Hindlimb muscle (tissue), 1 donor: ENCODE results near the gene AGRN. TPM values are rescaled to one million over a fixed set of nuclear protein-coding genes. Genes with fewer than 3 reads are reported as not detected.
"Not testable (repeated sequence)": the region's sequence is repeated elsewhere in the genome, so short reads cannot be mapped to it uniquely, and the experiment has no call there.

Experiments used
- DNase-seq: peaks from one replicate; pipeline ENCODE4 v3.0.0-alpha.2; 2013
- polyA plus RNA-seq: library from polyadenylated mRNA; unstranded; fragments of 120-200 nt; gene quantifications from one replicate; pipeline ENCODE4 v1.2.1, GENCODE V29; 2013; ENCODE audit not compliant: insufficient read length

The AGRN gene
- 51.3 TPM for polyA plus RNA-seq

DNA sequence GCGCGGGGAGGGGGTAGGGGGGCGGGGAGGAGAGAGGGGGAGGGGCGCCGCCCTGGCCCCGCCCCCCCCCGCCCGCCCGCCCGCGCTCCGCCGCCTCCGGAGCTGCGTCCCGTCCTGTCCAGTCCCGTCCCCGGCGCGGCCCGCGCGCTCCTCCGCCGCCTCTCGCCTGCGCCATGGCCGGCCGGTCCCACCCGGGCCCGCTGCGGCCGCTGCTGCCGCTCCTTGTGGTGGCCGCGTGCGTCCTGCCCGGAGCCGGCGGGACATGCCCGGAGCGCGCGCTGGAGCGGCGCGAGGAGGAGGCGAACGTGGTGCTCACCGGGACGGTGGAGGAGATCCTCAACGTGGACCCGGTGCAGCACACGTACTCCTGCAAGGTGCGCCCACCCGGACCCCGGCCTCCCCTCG lies at the start of gene AGRN:
TSS of gene AGRN (plus strand) at position 121 of the 405 bp plus-strand sequence. CDS start at position 174, 53 bp downstream.
- no peak for DNase-seq

DNA sequence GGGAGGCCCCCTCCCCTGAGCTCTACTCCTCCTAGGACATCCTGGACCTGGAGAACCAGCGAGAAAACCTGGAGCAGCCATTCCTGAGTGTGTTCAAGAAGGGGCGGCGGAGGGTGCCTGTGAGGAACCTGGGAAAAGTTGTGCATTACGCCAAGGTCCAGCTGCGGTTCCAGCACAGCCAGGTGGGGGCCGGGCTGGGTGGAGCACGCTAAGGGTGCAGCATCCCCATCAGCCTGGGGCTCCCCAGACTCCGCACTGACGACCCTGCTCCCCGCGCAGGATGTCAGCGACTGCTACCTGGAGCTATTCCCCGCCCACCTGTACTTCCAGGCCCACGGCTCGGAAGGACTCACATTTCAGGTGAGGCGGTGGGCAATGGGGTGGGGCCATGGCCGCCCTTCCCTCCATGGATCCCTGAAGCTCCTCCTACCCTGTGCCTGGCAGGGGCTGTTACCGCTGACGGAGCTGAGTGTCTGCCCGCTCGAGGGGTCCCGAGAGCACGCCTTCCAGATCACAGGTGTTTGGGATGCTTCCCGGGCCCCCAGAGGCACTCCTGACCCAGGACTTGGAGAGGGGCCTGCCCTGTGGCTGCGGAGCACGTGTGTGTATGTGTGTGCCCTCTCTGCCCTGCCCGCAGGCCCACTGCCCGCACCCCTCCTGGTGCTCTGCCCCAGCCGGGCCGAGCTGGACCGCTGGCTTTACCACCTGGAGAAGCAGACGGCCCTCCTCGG lies 49.5 kb upstream of the AGRN start:
- no peak for DNase-seq

DNA sequence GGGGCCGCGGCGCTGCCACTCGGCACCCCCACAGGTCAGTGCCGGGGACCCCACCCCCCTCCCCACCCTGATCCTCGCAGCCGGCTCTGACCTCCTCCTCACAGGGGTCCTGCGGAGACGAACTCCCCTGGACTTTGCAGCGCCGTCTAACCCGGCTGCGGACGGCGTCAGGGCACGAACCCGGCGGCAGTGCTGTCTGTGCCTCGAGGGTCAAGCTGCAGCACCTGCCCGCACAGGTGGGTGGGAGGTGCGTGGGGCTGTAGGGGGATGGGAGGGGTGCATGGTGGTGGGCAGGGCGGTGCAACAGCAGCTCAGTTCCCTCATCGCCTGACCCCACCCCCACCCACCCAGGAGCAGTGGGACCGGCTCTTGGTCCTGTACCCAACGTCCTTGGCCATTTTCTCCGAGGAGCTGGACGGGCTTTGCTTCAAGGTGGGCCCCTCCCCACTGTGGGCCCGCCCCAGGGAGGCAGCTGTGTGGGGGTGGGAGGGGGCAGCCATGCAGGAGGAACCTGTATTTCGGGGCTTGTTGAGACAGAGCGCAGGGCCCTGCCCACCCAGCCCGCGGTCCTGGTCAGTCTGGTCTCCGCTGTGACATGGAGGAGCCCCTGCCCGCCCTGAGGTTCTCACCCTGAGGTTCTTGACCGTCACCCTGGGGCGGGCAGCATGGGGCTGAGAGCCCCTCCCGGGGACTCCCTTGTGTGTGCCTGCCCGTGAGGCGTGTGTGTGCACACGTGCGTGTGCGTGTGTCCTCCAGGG lies 48.8 kb upstream of the AGRN start:
- no peak for DNase-seq

- no peak for DNase-seq
Measured at GRCh38 chr1:971751-972506, 48.0 kb upstream of the AGRN start.

DNA sequence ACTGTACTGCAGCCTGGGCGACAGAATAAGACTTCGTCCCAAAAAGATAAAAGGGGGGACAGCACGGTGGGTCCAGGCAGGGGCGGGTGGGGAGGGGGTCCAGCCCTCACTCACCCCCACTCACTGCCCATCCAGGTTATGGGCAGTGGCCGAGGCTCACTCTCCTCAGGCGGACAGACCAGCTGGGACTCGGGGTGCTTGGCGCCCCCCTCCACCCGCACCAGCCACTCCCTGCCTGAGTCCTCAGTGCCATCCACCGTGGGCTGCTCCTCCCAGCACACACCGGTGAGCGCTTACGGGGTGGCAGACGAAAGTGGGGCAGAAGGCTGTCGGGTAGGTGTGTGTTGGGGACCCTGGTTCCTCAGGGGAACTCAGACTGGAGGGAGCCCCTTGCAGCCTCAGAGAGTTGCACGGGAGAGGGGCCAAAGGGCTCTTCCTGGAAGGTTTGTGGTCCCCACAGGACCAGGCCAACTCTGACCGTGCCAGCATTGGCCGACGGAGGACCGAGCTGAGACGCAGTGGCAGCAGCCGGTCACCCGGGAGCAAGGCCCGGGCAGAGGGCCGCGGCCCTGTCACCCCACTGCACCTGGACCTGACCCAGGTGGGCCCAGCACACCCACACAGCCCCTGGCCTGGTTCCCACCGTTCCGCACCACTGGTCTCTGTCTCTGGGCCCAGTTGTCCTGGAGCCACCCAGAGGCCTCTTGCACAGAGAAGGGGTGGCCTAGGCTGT lies 47.0 kb upstream of the AGRN start:
- no peak for DNase-seq

DNA sequence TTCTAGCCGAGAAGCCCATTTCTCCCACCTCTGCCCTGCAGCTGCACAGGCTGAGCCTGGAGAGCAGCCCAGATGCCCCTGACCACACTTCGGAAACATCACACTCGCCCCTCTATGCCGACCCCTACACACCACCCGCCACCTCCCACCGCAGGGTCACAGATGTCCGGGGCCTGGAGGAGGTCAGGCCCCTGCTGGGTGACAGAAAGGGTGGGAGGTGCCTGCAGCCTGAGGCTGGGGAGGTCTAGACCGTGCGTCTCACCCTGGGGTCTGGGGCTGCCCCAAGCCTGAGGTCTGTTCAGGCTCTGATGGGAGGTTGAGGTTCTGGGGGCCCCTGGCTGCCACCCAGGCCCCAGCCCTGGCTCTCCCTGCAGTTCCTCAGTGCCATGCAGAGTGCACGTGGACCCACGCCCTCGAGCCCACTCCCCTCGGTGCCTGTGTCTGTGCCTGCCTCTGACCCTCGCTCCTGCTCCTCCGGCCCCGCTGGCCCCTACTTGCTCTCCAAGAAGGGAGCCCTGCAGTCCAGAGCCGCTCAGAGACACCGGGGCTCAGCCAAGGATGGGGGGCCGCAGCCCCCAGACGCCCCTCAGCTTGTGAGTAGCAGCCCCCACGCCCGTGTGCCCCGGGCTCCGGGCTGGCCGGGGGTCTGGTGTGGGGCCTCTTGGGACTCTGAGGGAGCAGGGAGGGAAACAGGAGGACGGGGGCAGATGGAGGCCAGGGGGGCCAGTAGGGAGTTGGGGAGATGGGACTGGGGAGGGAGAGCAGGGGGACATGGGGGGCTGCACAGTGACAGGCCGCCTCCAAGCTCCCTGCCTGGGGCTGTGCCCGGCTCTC lies 46.2 kb upstream of the AGRN start:
- DNase-seq, result no peak

DNA sequence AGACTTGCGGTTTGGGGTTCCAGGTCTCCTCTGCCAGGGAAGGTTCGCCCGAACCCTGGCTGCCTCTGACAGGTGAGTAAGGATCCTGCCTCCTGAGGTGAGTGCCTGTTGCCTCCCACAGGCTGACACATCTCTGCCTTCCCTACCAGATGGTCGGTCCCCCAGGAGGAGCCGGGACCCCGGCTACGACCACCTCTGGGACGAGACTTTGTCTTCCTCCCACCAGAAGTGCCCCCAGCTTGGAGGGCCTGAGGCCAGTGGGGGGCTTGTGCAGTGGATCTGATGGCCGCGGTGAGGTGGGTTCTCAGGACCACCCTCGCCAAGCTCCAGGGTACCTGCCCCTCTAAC lies 45.7 kb upstream of the AGRN start:
- DNase-seq, result no peak

DNA sequence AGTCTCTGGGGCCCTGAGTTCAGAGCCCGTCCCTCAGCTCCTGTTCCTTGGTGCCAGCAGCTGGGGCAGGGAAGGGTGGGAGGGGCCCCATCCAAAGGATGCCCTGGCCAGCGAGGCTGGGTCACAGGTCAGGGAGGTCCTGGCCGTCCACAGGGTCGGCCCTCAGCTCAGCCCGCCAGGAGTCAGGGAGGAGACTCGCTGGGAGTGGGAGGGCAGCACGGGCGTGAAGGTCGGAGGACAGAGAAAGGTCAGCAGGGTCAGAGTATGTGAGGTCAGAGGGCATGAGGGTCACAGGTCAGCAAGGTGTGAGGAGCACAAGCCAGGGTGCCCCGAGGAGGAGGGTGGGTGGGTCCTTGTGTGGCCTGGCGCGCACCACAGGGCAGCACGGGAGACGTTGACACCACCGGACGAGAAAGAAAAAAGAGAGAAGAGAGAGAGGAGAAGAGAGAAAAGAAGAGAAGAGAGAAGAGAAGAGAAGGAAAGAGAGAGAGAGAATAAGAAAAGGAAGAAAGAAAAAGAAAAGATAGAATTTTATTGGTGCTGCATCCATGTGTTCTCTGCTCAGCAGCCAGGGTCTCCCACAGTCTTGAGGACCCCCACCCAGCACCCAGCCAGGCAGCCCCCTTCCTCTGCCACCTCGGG lies 45.1 kb upstream of the AGRN start:
- DNase-seq, result no peak

DNA sequence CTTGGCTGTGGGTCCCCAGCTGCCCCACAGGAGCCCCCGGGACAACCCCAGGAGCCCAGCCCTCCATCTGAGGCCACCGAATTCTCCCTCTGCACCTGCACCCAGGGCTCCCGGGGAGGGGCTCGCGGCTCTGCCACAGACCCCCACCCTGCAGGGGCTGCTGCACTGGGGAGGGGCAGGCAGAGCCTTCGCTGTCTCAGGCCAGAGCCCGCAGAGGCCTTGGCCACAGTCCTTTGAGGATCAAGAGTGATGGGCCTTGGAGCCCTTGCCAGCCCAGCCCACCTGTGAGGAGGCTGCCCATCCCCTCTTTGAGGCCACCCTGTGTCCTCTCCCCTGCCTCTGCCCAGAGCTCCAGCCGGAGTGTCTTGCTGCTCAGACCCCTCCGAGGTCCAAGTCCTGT lies 44.6 kb upstream of the AGRN start:
- DNase-seq, result no peak

DNA sequence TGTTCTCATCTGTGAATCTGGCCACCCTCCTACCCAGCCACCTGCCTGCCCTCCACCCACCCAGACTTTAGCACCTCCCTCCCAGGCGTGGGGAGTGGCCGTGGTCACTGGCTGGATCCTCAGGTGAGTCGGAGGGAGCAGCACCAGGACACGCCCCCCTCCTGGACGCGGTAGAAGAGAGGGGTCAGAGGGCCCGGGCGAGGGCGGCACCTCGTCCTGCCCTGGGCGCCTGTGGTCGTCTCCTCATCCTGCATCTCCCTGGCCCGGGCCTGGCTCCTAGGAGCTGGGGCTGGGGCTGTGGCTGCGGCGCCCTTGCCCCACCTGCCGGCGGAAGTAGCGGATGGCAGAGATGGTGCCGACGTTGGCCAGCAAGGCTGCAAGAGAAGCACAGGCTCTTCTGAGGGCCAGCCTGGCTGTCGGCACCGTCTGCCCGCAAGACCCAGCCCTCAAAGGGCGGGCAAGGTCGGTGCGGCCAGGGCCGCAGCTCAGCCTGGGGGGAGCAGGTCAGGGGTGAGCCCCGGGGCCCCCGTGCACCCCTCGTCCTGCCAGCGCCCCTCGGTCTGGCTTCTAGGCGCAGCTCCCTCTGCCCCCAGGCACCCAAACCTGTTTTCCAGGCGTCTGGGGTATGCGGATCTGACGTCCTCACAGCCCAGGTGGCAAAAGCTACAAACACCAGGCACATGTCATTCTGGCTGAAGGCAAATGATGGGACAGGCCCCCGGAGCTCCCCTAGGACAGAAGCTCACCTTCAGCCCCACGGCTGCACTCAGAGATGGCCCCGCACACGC lies 43.8 kb upstream of the AGRN start:
- DNase-seq, result no peak

DNA sequence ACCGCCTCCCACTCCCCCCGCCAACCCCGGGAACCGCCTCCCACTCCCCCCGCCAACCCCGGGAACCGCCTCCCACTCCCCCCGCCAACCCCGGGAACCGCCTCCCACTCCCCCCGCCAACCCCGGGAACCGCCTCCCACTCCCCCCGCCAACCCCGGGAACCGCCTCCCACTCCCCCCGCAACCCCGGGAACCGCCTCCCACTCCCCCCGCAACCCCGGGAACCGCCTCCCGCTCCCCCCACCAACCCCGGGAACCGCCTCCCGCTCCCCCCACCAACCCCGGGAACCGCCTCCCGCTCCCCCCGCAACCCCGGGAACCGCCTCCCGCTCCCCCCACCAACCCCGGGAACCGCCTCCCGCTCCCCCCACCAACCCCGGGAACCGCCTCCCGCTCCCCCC lies 43.1 kb upstream of the AGRN start:
- not testable (repeated sequence) for DNase-seq

- no peak for DNase-seq
Measured at GRCh38 chr1:978069-978834, 41.7 kb upstream of the AGRN start.

DNA sequence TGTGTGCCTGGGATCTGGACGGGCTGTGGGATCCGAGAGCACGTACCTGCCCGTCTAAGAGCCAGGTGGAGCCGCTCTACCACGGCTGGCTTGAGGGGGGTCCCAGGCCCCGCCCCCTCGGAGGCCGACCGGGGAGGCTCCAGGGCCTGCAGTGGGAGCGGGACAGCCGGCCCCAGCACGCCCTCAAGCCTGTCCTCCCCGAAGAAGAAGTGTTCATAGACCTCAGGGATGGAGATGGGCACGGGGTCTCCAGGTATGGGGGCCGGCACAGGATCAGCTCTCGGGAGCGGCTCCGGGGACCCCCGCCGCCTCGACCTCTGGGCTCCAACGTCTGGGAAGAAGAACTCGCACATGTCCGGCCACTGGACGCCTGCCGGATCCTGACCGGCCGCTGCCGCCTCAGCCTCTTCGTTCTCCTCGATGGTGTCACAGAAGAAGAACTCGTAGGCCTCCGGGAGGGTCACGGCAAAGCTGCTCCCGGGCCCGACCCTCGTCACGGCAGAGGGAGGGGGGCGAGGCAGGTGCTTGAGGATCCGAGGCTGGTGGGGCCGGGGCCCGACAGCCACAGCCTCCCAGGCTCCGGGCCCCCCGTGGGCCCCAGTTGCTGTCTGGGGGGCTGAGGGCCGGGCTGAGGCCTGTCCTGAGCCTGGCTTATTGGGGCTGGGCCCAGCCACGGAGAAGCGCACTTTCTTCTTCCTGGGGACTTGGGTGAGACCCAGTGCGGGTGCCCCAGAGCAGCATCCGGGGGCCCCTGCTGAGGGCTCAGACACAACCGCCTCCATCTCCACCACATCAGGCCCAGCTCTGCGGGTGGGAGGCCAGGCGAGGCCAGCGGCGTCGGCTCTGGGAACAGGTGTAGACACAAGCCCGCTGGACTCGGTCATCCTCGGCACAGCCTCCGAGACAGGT lies 40.8 kb upstream of the AGRN start:
- DNase-seq, result no peak

GRCh38 chr1:979744-980072 lies 40.2 kb upstream of the AGRN start:
- no peak for DNase-seq

- DNase-seq, result no peak
Measured at GRCh38 chr1:980137-980571, 39.8 kb upstream of the AGRN start.

GRCh38 chr1:980602-981395 lies 39.1 kb upstream of the AGRN start:
- no peak for DNase-seq

DNA sequence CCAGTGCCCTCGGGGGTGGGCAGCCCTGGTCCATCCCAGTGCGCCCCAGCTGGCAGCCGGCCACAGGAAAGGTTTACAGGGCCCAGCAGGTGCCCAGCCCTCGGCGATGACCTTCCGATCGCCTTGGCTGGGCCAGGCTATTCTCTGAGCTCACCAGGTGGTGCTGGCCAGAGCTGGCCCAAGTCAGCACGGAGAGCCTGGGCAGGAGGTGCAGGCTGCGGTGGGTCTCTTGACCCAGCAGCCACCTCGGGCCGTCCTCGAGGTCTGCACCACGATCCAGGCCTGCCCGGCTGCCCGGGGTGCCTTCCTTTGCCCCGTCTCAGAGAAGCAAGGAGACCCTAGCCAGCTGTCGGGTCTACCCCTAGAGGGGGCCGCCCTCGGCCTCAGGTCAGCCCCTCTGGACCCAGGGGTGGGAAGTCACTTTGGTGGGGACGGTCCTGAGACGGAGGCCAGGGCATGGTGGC lies 38.4 kb upstream of the AGRN start:
- no peak for DNase-seq
